OCI-LY1 (cell line): Measurements from ENCODE around the gene MFSD6.

ENCODE experiments used
- H2AFZ ChIP-seq: fragments of 200-600 bp; sonication (generic), shearing (Covaris generic); 2 replicates; pipeline ENCODE4 v1.6.0; 2014; ENCODE audit warnings: antibody characterized with exemption, mild to moderate bottlenecking, low read length
- H3F3A ChIP-seq: fragments of 200-600 bp; sonication (generic), shearing (Covaris generic); 2 replicates; pipeline ENCODE4 v1.6.0; 2014; ENCODE audit warnings: mild to moderate bottlenecking, antibody characterized with exemption, low read length, moderate library complexity; ENCODE audit not compliant: insufficient read depth
- H3K27ac ChIP-seq: fragments of 200-600 bp; sonication (generic); 2 replicates; pipeline ENCODE4 v1.5.1; 2014; ENCODE audit warnings: low read length, mixed run types, mild to moderate bottlenecking, low read depth; ENCODE audit not compliant: poor library complexity, severe bottlenecking
- H3K27me3 ChIP-seq: fragments of 200-600 bp; sonication (generic); 2 replicates; pipeline ENCODE4 v1.6.0; 2014; ENCODE audit warnings: antibody characterized with exemption, mild to moderate bottlenecking, low read length, moderate library complexity; ENCODE audit not compliant: insufficient read depth
- H3K36me3 ChIP-seq: fragments of 200-600 bp; sonication (generic); 2 replicates; pipeline ENCODE4 v1.6.1; 2014; ENCODE audit warnings: mild to moderate bottlenecking, antibody characterized with exemption, low read length, moderate library complexity, mixed read lengths; ENCODE audit not compliant: insufficient read depth
- H3K4me1 ChIP-seq: fragments of 200-600 bp; sonication (generic); 2 replicates; pipeline ENCODE4 v1.5.1; 2014; ENCODE audit warnings: mild to moderate bottlenecking, low read length, moderate library complexity; ENCODE audit not compliant: insufficient read depth, severe bottlenecking
- H3K4me2 ChIP-seq: fragments of 200-600 bp; sonication (generic), shearing (Covaris generic); 2 replicates; pipeline ENCODE4 v1.6.1; 2014; ENCODE audit warnings: low read length
- H3K4me3 ChIP-seq: fragments of 200-600 bp; sonication (generic); 2 replicates; pipeline ENCODE4 v1.5.1; 2014; ENCODE audit warnings: low read length, low read depth, mild to moderate bottlenecking, mixed read lengths; ENCODE audit not compliant: poor library complexity, severe bottlenecking
- H3K79me2 ChIP-seq: fragments of 200-600 bp; shearing (Covaris generic); 2 replicates; pipeline ENCODE4 v1.6.1; 2016; ENCODE audit warnings: mixed run types, low read length, mixed read lengths; ENCODE audit not compliant: insufficient read depth
- H3K9ac ChIP-seq: fragments of 200-600 bp; sonication (generic), shearing (Covaris generic); 2 replicates; pipeline ENCODE4 v1.6.1; 2014; ENCODE audit warnings: mild to moderate bottlenecking, low read length, mixed read lengths
- H3K9me2 ChIP-seq: fragments of 200-600 bp; sonication (generic), shearing (Covaris generic); 2 replicates; pipeline ENCODE4 v1.6.1; 2014; ENCODE audit warnings: low read depth, mild to moderate bottlenecking, low read length, mixed read lengths
- H3K9me3 ChIP-seq: fragments of 200-600 bp; shearing (Covaris generic); 2 replicates; pipeline ENCODE4 v1.6.1; 2014; ENCODE audit warnings: low read length, mixed read lengths
- H4K20me1 ChIP-seq: fragments of 200-600 bp; sonication (generic), shearing (Covaris generic); 2 replicates; pipeline ENCODE4 v1.6.0; 2016; ENCODE audit warnings: mild to moderate bottlenecking, low read length; ENCODE audit not compliant: insufficient read depth
- CTCF ChIP-seq: fragments of 200-600 bp; sonication (generic), shearing (Covaris generic); IDR thresholded peaks from 2 replicates; pipeline ENCODE4 v1.5.1; 2017; ENCODE audit warnings: mild to moderate bottlenecking, antibody characterized with exemption, low read length, moderate library complexity, mixed read lengths
- EZH2 ChIP-seq: fragments of 200-600 bp; sonication (generic), shearing (Covaris generic); IDR thresholded peaks from 2 replicates; pipeline ENCODE4 v1.8.0; 2017; ENCODE audit warnings: borderline replicate concordance, mixed run types, mild to moderate bottlenecking, antibody characterized with exemption, low read length, moderate library complexity, mixed read lengths

MFSD6 gene

GRCh38 chr2:190378880-190379237 lies 29.3 kb upstream of the MFSD6 start:
- Histone ChIP-seq H3K9me2 (no peaks in the 10 kb centered on the region), H2AFZ (no peak overlapping the region), H3K27ac (no peak overlapping the region), H3K4me1 (no peaks in the 10 kb centered on the region), H3K27me3 (no peaks in the 10 kb centered on the region), H3F3A (no peaks in the 10 kb centered on the region), H3K9ac (no peak overlapping the region), H3K4me2 (no peak overlapping the region), H3K4me3 (no peak overlapping the region), H3K79me2 (no peaks in the 10 kb centered on the region), H3K36me3 (no peaks in the 10 kb centered on the region), H4K20me1 (no peaks in the 10 kb centered on the region), H3K9me3 (no peaks in the 10 kb centered on the region)
- TF ChIP-seq CTCF (no peak), EZH2 (no peak)

GRCh38 chr2:190379249-190379964 lies 28.7 kb upstream of the MFSD6 start:
- Histone ChIP-seq H3K36me3 (no peaks in the 10 kb centered on the region), H3K9me3 (no peaks in the 10 kb centered on the region), H3K4me2 (no peak overlapping the region), H3K9ac (no peak overlapping the region), H3K79me2 (no peaks in the 10 kb centered on the region), H3K4me3 (no peak overlapping the region), H3K4me1 (no peaks in the 10 kb centered on the region), H3K27me3 (no peaks in the 10 kb centered on the region), H3F3A (no peaks in the 10 kb centered on the region), H3K9me2 (no peaks in the 10 kb centered on the region), H3K27ac (no peak overlapping the region), H4K20me1 (no peaks in the 10 kb centered on the region), H2AFZ (no peak overlapping the region)
- TF ChIP-seq CTCF (no peak), EZH2 (no peak)

- TF ChIP-seq CTCF (no peak), EZH2 (no peak)
- Histone ChIP-seq H3F3A (no peaks in the 10 kb centered on the region), H3K4me3 (no peak overlapping the region), H2AFZ (no peak overlapping the region), H3K9me3 (no peaks in the 10 kb centered on the region), H3K4me2 (no peak overlapping the region), H3K27ac (no peak overlapping the region), H3K9me2 (no peaks in the 10 kb centered on the region), H3K9ac (no peak overlapping the region), H3K27me3 (no peaks in the 10 kb centered on the region), H3K4me1 (no peaks in the 10 kb centered on the region), H3K36me3 (no peaks in the 10 kb centered on the region), H3K79me2 (no peaks in the 10 kb centered on the region), H4K20me1 (no peaks in the 10 kb centered on the region)
Observed at GRCh38 chr2:190380962-190381412, 27.2 kb upstream of the MFSD6 start.
